ENCODE data around the gene ARHGAP22. TPM values are rescaled to one million over a fixed set of nuclear protein-coding genes. Genes with fewer than 3 reads are reported as not detected.

ARHGAP22 gene
- total RNA-seq, 2 donors from 2014 or later = 4.4 to 8.6 TPM

GRCh38 chr10:48452879-48453412 lies 151.9 kb downstream of the ARHGAP22 start:
- H3K4me1 ChIP-seq (replicated peaks) = no peaks in the 10 kb centered on the region
- TF ChIP-seq CTCF (IDR thresholded peaks at IDR 0.05) = no peak
- no peak for TF ChIP-seq POLR2AphosphoS5 (IDR thresholded peaks at IDR 0.05)
- no peak for TF ChIP-seq POLR2A (IDR thresholded peaks at IDR 0.05)
- intact Hi-C loops (cut with DNase I) = no loop called here
- H3K9me3 ChIP-seq = no peaks in the 10 kb centered on the region
- H3K27ac ChIP-seq = no peak overlapping the region
- H3K27me3 ChIP-seq (replicated peaks; ENCODE audit: insufficient read depth) = no peaks in the 10 kb centered on the region
- 90% methylated on average over 6 of the region's 6 CpGs for WGBS
- H3K36me3 ChIP-seq = no peaks in the 10 kb centered on the region
- no peak for DNase-seq (ENCODE audit: low spot score)
- H3K4me3 ChIP-seq = no peak overlapping the region

DNA sequence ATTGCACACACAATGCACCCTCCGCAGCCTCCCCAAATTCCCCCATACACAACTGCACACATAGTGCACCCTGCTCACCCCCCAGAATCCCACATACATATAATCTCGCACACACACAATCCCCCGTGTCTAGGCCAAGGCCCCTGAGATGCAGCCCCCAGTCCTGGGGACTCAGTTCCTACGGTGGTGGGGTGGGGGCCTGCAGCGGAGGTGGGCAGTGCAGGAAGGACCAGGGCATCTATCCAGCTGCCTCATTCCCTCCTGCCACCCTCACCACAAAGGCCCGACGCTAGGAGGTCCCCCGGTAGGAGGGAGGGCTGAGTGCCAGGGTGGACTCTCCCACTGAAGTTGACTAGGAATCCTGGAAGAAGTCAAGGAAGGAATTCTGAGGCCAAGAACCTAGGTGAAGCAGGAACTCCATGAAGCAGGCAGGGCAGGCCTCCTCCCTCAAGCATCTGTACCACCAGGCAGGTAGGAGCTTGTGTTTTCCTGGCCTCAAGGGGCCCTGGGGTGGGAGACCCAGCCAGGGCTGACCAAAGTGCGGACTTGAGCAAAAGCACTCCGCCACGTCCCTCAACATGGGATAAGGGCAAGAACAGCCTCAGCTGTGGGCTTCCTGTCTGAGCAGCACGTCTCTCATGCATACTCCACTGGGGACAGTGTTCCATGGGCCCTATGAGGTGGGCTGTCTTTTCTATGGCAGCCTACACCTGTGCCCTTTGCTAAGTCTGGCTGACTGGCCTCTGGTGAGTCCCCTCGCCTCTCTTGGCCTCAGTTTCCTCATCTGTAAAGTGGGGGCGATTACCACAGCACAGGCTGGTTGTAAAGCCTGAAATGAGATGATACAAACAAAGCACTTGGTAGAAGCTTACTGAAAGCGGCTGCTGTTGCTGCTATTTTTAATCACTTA lies 152.6 kb downstream of the ARHGAP22 start:
- 96% methylated on average over 13 of the region's 15 CpGs for whole genome bisulfite sequencing
- H3K9me3 ChIP-seq = no peaks in the 10 kb centered on the region
- no peaks in the 10 kb centered on the region for H3K27me3 ChIP-seq (replicated peaks; ENCODE audit: insufficient read depth)
- no peak for DNase-seq (ENCODE audit: low spot score)
- H3K4me1 ChIP-seq (replicated peaks) = no peaks in the 10 kb centered on the region
- H3K36me3 ChIP-seq = no peaks in the 10 kb centered on the region
- intact Hi-C loops (cut with DNase I) = no loop called here
- TF ChIP-seq POLR2A (IDR thresholded peaks at IDR 0.05) (no peak), POLR2AphosphoS5 (IDR thresholded peaks at IDR 0.05) (no peak), CTCF (IDR thresholded peaks at IDR 0.05) (no peak)
- H3K4me3 ChIP-seq = no peak overlapping the region
- H3K27ac ChIP-seq = no peak overlapping the region

GRCh38 chr10:48450741-48451466 lies 154.0 kb downstream of the ARHGAP22 start:
- Histone ChIP-seq H3K4me1 (replicated peaks) (no peaks in the 10 kb centered on the region), H3K27me3 (replicated peaks; ENCODE audit: insufficient read depth) (no peaks in the 10 kb centered on the region), H3K36me3 (no peaks in the 10 kb centered on the region), H3K27ac (no peak overlapping the region), H3K4me3 (no peak overlapping the region), H3K9me3 (no peaks in the 10 kb centered on the region)
- WGBS = 93% methylated on average over 38 of the region's 43 CpGs
- intact Hi-C loops (cut with DNase I) = no loop called here
- TF ChIP-seq CTCF (IDR thresholded peaks at IDR 0.05) (no peak), POLR2AphosphoS5 (IDR thresholded peaks at IDR 0.05) (no peak), POLR2A (IDR thresholded peaks at IDR 0.05) (no peak)
- no peak for DNase-seq (ENCODE audit: low spot score)

DNA sequence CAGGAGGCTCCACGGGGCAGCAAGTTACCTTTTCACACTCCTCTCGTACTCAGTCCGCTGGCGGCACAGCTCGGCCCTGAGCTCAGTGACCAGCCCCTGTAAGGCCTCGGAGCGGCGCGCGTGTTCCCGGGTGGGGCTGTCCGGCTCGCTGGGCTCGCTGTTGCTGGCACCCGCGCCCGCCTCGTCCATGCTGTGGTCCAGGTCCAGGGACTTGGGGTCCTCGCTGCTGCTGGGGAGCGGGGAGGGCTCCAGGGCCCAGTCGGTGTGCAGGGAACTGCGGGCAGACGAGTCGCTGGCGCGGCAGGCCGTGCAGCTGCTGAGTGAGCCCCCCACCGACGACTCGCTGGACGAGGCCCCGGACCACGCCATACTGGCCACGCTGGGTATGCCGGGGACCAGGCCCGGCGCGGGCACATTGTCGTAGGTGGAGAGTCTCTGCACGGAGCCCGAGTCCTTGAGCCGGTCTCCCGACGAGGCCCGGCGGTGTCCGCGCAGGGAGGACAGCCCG lies 154.6 kb downstream of the ARHGAP22 start:
- Histone ChIP-seq H3K27ac (no peak overlapping the region), H3K4me1 (replicated peaks) (no peaks in the 10 kb centered on the region), H3K4me3 (no peak overlapping the region), H3K36me3 (no peaks in the 10 kb centered on the region), H3K9me3 (no peaks in the 10 kb centered on the region), H3K27me3 (replicated peaks; ENCODE audit: insufficient read depth) (no peaks in the 10 kb centered on the region)
- 95% methylated on average over 44 of the region's 49 CpGs for WGBS
- TF ChIP-seq CTCF (IDR thresholded peaks at IDR 0.05) = no peak
- TF ChIP-seq POLR2AphosphoS5 (IDR thresholded peaks at IDR 0.05) = no peak
- TF ChIP-seq POLR2A (IDR thresholded peaks at IDR 0.05) = no peak
- DNase-seq (ENCODE audit: low spot score) = no peak
- intact Hi-C loops (cut with DNase I) = no loop called here
